DMS53 (cell line): ENCODE data around the gene RBM15.

Experiments
- DNase-seq: peaks from one replicate; lab custom pipeline; 2025; lab: John Stamatoyannopoulos, UW

The RBM15 gene

GRCh38 chr1:110350360-110350759 is 11.2 kb downstream of the RBM15 start:
- no peak for DNase-seq

GRCh38 chr1:110355321-110355720 is 16.1 kb downstream of the RBM15 start:
- DNase-seq: no peak

- peak; percentile 92 for DNase-seq
These were observed 17.2 kb downstream of the RBM15 start for GRCh38 chr1:110356379-110356778.

- no peak for DNase-seq
These were observed 21.3 kb downstream of the RBM15 start for GRCh38 chr1:110360431-110360830.

- no peak for DNase-seq
These were observed 22.7 kb downstream of the RBM15 start for GRCh38 chr1:110361856-110362255.

GRCh38 chr1:110364221-110364620 is 25.0 kb downstream of the RBM15 start:
- DNase-seq: no peak

- DNase-seq: no peak
These were observed 31.6 kb downstream of the RBM15 start for GRCh38 chr1:110370827-110371226.

- DNase-seq: no peak
These were observed 36.3 kb downstream of the RBM15 start for GRCh38 chr1:110375490-110375889.

GRCh38 chr1:110380672-110381283 is 41.6 kb downstream of the RBM15 start:
- DNase-seq: no peak

GRCh38 chr1:110383251-110383990 is 44.2 kb downstream of the RBM15 start:
- DNase-seq: no peak

GRCh38 chr1:110384581-110385321 is 45.6 kb downstream of the RBM15 start:
- DNase-seq: no peak

GRCh38 chr1:110385369-110385768 is 46.2 kb downstream of the RBM15 start:
- DNase-seq: no peak

GRCh38 chr1:110387048-110387754 is 48.0 kb downstream of the RBM15 start:
- no peak for DNase-seq

GRCh38 chr1:110390096-110390495 is 50.9 kb downstream of the RBM15 start:
- no peak for DNase-seq

- DNase-seq: no peak
These were observed 51.6 kb downstream of the RBM15 start, which contains the start of gene SLC16A4 for GRCh38 chr1:110390692-110391245. Gene SLC16A4, minus strand, starts transcription at chr1:110391026. Its CDS starts 1,703 bp downstream, at chr1:110389323.

GRCh38 chr1:110393286-110393685 is 54.1 kb downstream of the RBM15 start:
- no peak for DNase-seq

- peak; percentile 71 for DNase-seq
These were observed 54.7 kb downstream of the RBM15 start for GRCh38 chr1:110393691-110394492.

GRCh38 chr1:110394493-110394820 is 55.3 kb downstream of the RBM15 start:
- no peak for DNase-seq
